Osteoblast (primary cell): Measurements from ENCODE around the gene CMTM3. TPM values are rescaled to one million over a fixed set of nuclear protein-coding genes. Genes with fewer than 3 reads are reported as not detected.
A peak's percentile ranks its signal among the peaks of the same experiment; 100 is the strongest.

Source experiments
- DNase-seq: peaks from one replicate; pipeline ENCODE4 v3.0.0; 2011; ENCODE audit warnings: low spot score, mixed read lengths; ENCODE audit not compliant: insufficient read length; ENCODE audit errors: missing footprints
- H2AFZ ChIP-seq: 2 replicates; pipeline ENCODE4 v1.6.0; 2011; ENCODE audit warnings: mild to moderate bottlenecking, low read length
- H3K27ac ChIP-seq: 2 replicates; pipeline ENCODE4 v1.5.1; 2011; ENCODE audit warnings: mild to moderate bottlenecking, low read depth, low read length, moderate library complexity
- H3K27me3 ChIP-seq: 2 replicates; pipeline ENCODE4 v1.6.0; 2012; ENCODE audit warnings: mild to moderate bottlenecking, control low read depth, inconsistent platforms, low read length, moderate library complexity; ENCODE audit not compliant: insufficient read depth
- H3K36me3 ChIP-seq: 2 replicates; pipeline ENCODE4 v1.5.1; 2011; ENCODE audit warnings: mild to moderate bottlenecking, low read length, control low read depth, moderate library complexity; ENCODE audit not compliant: insufficient read depth
- H3K4me1 ChIP-seq: 2 replicates; pipeline ENCODE4 v1.5.1; 2011; ENCODE audit warnings: mild to moderate bottlenecking, low read length, control low read depth, moderate library complexity; ENCODE audit not compliant: insufficient read depth
- H3K4me2 ChIP-seq: 2 replicates; pipeline ENCODE4 v1.6.0; 2011; ENCODE audit warnings: mild to moderate bottlenecking, low read length; ENCODE audit not compliant: insufficient read depth
- H3K4me3 ChIP-seq: fragments of 200-600 bp; sonication (generic); 3 replicates; pipeline ENCODE4 v1.5.1; 2012; ENCODE audit warnings: mild to moderate bottlenecking, low read length, inconsistent platforms; ENCODE audit not compliant: insufficient read depth
- H3K79me2 ChIP-seq: 2 replicates; pipeline ENCODE4 v1.6.0; 2012; ENCODE audit warnings: mild to moderate bottlenecking, low read length, control low read depth, inconsistent platforms; ENCODE audit not compliant: insufficient read depth
- H3K9me3 ChIP-seq: 2 replicates; pipeline ENCODE4 v1.5.1; 2011; ENCODE audit warnings: low read depth, low read length, control low read depth
- H4K20me1 ChIP-seq: 2 replicates; pipeline ENCODE4 v1.6.0; 2012; ENCODE audit warnings: mild to moderate bottlenecking, low read length, control low read depth; ENCODE audit not compliant: insufficient read depth
- total RNA-seq: library from RNA; depleted of rRNA; stranded (reverse); fragments of >200 nt; gene quantifications from 2 replicates; pipeline ENCODE4 v1.2.3, GENCODE V29; 2012
- TF ChIP-seq, protein P1 (sequence below): IDR thresholded peaks from 2 replicates; pipeline ENCODE4 v1.5.1; 2011; ENCODE audit warnings: mild to moderate bottlenecking, low read depth, low read length, moderate library complexity; ENCODE audit errors: extremely low read depth

The CMTM3 gene
- total RNA-seq, 1 donor = 24.6 TPM

- Histone ChIP-seq H2AFZ (no peak overlapping the region), H4K20me1 (no peaks in the 10 kb centered on the region), H3K4me2 (peak overlapping the region; percentile 42), H3K9me3 (no peaks in the 10 kb centered on the region), H3K36me3 (no peaks in the 10 kb centered on the region), H3K27me3 (no peaks in the 10 kb centered on the region), H3K79me2 (no peaks in the 10 kb centered on the region), H3K4me1 (peaks cover 4% of the 10 kb centered on the region), H3K4me3 (peak overlapping the region; percentile 15), H3K27ac (no peak overlapping the region)
- TF ChIP-seq, protein P1, sequence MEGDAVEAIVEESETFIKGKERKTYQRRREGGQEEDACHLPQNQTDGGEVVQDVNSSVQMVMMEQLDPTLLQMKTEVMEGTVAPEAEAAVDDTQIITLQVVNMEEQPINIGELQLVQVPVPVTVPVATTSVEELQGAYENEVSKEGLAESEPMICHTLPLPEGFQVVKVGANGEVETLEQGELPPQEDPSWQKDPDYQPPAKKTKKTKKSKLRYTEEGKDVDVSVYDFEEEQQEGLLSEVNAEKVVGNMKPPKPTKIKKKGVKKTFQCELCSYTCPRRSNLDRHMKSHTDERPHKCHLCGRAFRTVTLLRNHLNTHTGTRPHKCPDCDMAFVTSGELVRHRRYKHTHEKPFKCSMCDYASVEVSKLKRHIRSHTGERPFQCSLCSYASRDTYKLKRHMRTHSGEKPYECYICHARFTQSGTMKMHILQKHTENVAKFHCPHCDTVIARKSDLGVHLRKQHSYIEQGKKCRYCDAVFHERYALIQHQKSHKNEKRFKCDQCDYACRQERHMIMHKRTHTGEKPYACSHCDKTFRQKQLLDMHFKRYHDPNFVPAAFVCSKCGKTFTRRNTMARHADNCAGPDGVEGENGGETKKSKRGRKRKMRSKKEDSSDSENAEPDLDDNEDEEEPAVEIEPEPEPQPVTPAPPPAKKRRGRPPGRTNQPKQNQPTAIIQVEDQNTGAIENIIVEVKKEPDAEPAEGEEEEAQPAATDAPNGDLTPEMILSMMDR = no peak
- DNase-seq = no peak
Measured at GRCh38 chr16:66590322-66590721, 14.2 kb upstream of the CMTM3 start.

DNA sequence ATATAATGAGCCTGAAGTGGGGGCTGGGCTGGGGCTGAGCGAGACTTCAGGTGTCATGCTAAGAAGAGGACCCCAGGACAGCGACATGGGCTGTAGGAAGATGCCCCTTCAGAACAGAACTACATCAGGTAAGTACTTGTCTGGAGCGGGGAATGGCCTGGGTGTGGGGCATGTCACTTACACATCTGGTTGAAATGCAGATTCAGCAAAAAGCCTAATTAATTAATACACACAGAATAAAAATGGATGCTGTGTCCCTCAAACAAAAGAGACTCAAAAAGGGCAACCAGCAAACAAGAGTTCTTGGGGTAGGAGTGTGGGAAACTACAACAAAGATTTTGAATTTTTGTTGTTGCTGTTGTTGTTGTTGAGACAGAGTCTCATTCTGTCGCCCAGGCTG is 13.5 kb upstream of the CMTM3 start:
- Histone ChIP-seq H3K4me3 (no peak overlapping the region), H3K79me2 (no peaks in the 10 kb centered on the region), H3K4me1 (peaks cover 4% of the 10 kb centered on the region), H3K27ac (no peak overlapping the region), H2AFZ (no peak overlapping the region), H3K9me3 (no peaks in the 10 kb centered on the region), H4K20me1 (no peaks in the 10 kb centered on the region), H3K36me3 (no peaks in the 10 kb centered on the region), H3K4me2 (no peak overlapping the region), H3K27me3 (no peaks in the 10 kb centered on the region)
- no peak for DNase-seq
- TF ChIP-seq, protein P1 = no peak

DNA sequence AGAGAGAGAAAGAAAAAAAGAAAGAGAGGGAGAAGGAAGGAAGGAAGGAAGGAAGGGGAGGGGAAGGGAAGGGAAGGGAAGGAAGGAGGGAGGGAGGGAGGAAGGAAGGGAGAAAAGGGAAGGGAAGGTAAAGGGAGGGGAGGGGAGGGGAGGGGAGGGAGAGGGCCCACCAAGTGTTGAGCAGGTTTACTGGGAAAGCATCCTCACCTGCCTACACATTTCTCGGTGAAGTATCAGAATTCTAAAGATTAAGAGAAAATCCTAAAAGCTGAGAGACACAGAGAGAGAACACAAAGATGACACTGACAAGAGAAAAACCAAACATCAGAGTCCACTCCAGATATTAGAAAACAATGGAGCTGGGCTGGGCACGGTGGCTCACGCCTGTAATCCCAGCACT is 12.3 kb upstream of the CMTM3 start:
- Histone ChIP-seq H3K79me2 (no peaks in the 10 kb centered on the region), H4K20me1 (no peaks in the 10 kb centered on the region), H3K27ac (no peak overlapping the region), H3K36me3 (no peaks in the 10 kb centered on the region), H3K9me3 (no peaks in the 10 kb centered on the region), H3K4me3 (no peak overlapping the region), H3K27me3 (no peaks in the 10 kb centered on the region), H2AFZ (no peak overlapping the region), H3K4me2 (no peak overlapping the region), H3K4me1 (peaks cover 4% of the 10 kb centered on the region)
- no peak for DNase-seq
- TF ChIP-seq, protein P1 = no peak

- no peak overlapping the region for H2AFZ ChIP-seq
- H3K79me2 ChIP-seq = no peaks in the 10 kb centered on the region
Measured at GRCh38 chr16:66592814-66593213, 11.7 kb upstream of the CMTM3 start.

More at GRCh38 chr16:66592814-66593213, 11.7 kb upstream of the CMTM3 start:
- TF ChIP-seq, protein P1 = no peak
- H3K4me3 ChIP-seq = no peak overlapping the region
- H3K27ac ChIP-seq = no peak overlapping the region
- H4K20me1 ChIP-seq = no peaks in the 10 kb centered on the region
- H3K36me3 ChIP-seq = no peaks in the 10 kb centered on the region
- no peaks in the 10 kb centered on the region for H3K9me3 ChIP-seq
- no peaks in the 10 kb centered on the region for H3K27me3 ChIP-seq
- DNase-seq = no peak
- peaks cover 2% of the 10 kb centered on the region for H3K4me1 ChIP-seq
- H3K4me2 ChIP-seq = no peak overlapping the region
